Nucleus accumbens (tissue), 56 donors: ENCODE data around the gene UBTF.
A peak's percentile ranks its signal among the peaks of the same experiment; 100 is the strongest.

Source experiments
- DNase-seq, 56 donors: peaks; one replicate each; lab custom pipeline; 2025; lab: John Stamatoyannopoulos, UW

Gene UBTF, protein sequence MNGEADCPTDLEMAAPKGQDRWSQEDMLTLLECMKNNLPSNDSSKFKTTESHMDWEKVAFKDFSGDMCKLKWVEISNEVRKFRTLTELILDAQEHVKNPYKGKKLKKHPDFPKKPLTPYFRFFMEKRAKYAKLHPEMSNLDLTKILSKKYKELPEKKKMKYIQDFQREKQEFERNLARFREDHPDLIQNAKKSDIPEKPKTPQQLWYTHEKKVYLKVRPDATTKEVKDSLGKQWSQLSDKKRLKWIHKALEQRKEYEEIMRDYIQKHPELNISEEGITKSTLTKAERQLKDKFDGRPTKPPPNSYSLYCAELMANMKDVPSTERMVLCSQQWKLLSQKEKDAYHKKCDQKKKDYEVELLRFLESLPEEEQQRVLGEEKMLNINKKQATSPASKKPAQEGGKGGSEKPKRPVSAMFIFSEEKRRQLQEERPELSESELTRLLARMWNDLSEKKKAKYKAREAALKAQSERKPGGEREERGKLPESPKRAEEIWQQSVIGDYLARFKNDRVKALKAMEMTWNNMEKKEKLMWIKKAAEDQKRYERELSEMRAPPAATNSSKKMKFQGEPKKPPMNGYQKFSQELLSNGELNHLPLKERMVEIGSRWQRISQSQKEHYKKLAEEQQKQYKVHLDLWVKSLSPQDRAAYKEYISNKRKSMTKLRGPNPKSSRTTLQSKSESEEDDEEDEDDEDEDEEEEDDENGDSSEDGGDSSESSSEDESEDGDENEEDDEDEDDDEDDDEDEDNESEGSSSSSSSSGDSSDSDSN

DNA sequence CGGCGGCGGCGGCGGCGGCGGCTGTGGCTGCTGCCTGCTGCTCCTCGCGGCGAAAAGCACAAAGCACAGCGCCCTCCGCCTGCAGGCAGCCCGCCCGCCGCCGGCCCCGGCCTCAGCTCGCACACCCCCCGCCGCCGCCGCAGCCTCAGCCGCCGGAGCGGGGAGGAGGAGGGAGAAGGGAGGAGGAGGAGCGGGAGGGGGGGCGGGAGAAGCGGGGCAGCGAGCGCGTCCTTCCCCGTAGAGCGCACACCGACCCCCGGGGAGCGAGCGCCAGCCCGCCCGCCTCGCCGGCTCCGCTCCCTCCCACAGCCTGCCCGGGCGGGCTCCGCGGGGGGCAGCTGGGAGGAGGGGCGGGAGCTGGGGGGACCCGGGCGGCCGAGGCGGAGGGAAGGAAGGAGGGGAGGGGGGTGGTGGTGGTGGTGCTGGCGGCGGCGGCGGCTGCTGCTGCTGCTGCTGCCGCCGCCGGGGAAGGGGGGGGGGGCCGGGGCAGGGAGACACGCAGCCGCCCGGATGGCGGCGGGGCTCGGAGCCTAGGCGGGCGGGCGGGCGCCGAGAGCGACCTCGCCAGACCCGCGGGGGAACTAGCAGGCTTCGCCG lies at the start of gene UBTF:
Gene UBTF (minus strand): TSS at position 60 of the 597 bp plus-strand sequence. CDS start 1,446 bp downstream, outside the sequence.
- DNase-seq, result peak in 52 of 56 donors; percentile 25 to 88 (median 71)

DNA sequence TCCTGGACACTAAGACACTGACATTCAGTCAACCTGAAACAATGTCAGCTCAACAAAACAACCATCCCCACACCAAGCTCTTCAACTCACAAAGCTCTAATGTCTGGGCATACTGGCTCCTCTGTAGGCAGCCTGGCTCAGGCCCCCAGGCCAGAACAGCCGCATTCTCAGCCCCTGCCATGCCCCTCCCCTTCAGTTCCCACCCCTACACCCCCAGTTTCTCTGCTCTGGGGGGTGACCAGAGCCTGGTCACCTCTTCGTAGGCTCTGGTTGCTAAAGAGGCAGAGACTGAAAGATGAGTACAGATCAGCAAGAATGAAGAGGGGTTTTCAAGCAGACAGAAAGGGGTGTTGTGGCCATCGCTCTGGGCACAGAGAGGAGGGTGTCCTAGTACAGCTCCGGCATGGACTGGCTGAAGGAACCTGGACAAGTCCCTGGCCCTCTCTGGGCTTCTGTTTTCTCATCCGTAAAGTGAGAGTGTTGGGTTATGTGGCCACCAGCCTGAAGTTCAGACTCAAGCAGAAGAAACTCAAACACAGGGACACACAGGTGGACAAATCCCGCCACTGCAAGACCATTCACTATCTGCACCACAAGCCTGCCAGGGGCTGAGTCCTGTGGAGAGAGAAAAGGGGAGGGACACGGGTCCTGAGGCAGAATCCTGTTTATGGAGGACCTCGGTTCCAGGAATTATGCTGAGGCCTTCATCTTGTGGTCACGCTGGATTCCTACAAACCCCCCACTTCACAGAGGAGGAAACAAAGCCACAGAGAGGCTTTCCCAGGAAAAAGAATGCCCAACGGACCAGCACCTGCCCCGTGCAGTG lies 49.4 kb upstream of the UBTF start:
- no peak for DNase-seq

DNA sequence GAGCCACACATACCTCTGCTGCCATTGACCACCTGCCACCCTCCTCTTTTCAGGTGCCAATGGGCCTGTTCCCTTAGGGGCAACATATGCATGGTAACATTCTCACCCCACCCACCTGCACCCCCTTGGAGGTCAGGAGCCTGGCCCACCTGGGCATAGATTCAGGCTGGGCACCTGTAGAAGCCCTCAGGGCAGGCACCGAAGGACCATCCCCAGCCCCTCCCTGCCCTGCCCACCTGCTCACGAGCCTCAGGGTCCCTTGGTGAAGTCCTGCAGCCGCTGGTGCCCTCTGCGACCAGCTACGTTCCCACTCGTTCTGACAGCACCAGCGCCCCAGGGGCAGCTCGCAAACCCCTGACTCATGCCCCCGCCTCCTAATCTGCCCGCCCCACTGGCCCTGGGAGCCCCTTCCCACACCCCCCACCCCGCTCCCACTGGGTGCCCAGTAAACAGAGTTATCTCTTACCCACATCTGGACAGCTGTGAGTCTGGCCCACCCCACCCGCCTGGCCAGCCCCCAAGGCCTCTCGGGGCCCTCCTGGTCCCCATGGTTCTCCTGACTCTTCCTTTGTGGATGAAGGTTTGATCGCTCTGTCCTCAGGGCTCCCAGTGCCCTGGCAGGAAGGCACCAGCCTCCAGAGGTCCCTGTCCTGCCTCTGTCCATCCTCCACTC lies 48.5 kb upstream of the UBTF start, which contains the start of gene SLC4A1:
Gene SLC4A1 (minus strand): TSS at position 318 of the 673 bp plus-strand sequence. CDS start 5,269 bp downstream, outside the sequence.
- DNase-seq, result no peak

DNA sequence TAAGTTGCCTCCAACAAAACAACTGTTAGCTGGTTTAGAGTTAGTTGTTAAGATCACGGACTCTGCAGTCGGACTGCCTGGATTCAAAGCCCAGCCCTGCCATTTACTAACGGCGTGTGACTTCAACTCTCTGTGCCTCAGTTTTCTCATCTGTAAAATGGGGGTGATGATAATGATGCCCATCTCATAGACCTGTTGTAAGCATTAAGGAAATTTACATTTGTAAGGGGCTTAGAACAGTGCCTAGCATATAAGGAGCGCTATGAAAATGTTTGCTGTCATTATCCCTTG lies 47.6 kb upstream of the UBTF start:
- DNase-seq, result no peak

DNA sequence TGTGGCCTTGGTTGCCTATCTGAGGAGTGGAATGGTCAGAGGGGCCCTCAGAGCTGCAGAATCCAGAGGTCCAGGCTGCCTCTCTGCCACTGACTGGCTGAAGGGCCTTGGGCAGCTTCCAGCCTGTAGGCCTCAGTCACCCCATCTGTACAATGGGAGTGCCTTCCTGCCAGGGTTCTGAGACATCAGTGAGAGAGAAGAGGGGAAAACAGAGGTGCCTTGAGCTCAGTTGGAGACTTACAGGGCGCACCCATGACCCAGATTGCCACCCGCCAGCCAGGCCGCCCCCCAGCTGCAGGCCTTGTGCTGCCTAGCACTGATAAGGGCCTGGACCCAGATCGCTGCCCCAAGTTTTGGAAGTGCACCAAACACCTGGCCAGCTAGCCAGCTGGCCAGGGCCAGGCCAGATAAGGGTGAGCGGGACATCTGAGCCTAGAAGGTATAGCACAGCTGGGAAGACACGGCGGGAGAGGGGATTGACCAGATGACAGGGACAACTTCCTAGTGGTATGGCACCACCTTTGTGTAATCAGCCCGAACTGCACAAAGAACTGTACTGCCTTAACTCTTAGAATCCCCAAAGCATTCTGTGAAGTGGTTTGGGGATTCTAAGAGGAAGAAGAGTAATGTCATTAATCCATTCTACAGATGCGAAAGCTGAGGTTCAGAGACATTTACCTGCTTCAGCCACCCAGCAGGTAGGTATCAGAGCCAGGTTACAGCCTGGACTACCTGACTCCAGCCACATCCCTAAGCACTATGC lies 47.1 kb upstream of the UBTF start:
- no peak for DNase-seq

DNA sequence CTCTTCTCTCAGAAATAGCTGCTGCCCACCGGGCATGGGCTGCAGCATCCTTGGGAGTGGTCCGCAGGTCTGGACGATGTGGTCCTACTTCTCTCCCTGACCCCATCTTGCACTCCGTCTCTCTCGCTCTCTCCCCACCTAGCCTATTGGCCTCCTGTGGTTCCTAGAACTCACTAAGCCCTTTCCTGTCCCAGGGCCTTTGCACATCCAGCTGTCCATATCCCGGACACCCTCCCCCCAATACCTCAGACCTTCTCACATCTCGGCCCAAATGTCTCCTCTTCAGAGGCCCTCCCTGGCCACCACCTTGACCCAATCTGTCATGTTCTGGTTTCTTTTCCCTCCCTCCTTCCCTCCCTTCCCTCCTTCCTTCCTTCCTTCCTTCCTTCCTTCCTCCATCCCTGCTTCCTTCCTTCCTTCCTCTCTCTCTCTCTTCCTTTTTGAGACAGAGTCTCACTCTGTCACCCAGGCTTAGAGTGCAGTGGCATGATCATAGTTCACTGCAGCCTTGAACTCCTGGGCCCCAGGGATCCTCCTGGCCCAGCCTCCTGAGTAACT lies 43.9 kb upstream of the UBTF start:
- DNase-seq, result no peak

DNA sequence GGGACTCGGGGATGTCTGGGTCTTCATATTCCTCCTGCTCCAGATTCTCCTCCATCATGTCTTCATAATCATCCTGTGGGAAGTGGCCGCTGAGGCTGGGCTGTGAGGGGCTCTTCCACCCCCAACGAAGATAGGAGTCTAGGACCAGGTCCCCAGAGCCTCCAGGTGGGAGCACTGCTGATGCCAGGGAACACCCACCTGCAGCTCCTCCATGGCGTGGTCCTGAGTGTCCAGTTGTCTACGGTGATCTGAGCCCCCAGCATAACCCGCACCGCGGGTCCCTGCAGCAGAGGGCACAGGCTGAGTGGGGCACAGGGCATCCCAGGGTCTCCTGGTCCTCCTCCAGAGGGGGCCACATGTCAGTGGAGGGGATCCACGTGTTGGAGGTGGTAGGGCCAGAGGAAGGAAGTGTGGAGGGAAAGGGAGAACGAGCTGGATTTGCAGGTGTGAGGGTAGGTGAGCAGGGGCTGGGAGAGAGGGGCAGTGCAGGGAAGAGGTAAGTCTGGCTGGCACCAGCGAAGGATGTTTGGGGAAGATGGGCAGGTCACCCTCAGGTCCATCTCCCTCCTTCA lies 43.3 kb upstream of the UBTF start:
- no peak for DNase-seq

DNA sequence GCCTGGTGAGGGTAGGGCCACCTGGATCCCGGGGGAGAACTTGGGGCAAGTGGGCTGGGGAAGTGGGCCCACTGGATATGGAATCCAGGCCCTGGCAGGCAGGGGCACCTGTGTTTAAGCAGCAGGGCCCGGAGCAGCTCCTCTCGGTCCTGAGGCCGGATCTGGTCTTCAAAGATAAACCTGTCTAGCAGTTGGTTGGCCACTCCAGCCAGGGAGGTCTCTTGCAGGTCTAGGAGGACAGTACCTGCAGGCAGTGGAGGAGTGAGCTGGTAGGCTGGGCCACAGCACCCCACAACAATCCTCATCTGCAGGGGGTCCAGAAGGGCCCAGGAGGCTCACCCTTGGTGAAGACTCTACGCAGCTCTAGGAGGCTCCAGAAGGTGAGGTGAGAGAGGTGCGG lies 40.8 kb upstream of the UBTF start:
- no peak for DNase-seq

DNA sequence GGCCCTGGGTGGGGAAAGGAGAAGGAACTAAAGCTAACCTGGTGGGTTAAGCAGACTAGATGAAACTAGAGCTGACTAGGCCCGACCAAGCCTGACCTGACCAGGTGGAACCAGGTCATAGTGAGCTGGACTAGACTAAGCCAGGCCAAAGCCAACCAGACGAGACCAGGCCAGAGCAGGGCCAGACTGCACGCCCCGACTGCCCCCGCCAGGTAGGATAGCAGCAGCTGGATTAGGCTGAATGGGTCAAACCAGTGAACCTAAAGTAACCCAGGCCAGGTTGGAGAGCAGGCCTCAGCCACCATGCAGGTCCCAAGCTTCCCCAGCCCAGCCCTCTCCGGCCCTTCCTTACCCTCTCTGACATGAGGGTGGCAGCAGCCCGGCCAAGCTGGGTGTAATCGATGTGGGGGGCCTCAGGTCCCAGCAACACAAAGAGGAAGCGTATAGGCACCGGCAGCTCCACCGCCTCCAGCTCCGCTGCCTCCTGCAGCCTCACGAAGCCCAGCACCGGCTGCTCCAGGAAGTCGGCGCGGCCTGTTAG lies 39.4 kb upstream of the UBTF start:
- no peak for DNase-seq

DNA sequence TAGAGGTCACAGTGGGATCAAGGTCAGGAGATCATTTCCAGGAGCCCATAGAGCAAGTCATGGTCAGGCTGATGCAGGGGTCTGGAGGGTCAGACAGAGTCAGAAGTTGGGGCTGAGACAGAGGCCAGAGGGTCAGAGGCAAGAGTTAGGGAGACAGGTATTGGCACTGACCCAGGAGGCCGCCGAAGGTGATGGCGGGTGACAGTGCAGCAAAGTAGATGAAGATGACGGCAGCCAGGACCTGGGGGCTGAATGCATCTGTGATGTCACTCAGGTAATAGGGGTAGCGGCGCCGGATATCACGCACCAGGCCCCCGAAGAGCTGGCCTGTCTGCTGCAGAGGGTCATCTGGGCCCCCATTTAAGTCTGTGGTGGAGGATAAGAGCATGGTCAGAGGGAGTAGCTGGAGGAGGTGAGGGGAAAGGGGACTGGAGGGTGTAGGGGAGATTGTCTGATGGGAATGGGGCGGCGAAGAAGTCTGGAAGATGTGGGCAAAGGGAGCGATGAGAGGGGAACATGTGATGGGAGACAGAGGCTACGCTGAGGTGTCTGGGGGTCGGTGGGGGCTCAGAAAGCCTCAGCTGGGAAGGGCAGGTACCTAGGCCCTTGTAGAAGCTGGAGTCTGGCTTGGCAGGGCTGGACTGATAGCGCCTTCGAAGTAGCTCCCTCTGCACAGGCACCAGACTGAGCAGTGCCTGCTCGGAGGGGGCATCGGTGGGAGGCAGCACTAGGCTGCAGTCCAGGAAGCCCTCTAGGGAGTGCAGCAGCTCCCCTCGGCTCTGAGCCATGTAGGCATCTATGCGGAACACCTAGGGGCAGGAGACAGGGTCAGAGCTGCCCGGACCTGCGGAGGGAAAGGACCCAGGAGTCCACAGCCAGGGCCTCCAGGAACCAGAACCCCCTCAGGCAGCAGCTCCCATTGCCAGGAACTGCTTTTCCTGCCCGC lies 38.6 kb upstream of the UBTF start:
- no peak for DNase-seq

DNA sequence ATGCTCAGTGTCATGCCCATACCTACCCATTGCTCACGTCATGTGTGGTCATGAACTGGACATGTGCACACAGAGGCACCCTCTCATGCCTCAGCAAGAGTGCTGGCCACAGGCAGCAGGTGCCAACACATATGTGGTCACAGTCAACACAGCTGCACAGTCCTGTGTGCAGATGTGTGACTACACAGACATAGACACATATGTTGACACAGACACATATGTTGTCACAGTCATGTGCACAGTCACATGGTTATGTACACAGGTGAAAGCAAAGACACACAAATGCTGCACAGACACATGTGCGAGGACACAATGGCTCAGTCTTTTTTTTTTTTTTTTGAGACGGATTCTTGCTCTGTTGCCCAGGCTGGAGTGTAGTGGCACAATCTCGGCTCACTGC lies 37.2 kb upstream of the UBTF start:
- no peak for DNase-seq

DNA sequence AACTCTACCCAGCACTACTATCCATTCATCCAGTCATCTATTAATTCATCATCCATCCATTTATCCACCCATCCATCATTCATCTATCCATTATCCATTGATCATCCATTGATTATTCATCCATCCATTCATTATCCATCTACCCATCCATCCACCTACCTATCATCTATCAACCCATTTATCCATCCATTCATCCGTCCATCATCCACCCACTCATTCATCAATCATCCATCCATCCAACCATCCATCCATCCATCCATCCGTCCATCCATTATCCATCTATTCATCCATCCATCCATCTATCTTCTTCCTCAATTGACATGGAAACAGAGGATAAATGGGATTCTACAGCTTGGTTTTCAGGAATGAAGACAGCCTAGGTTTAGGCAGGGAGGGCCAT lies 36.4 kb upstream of the UBTF start:
- DNase-seq, result no peak

DNA sequence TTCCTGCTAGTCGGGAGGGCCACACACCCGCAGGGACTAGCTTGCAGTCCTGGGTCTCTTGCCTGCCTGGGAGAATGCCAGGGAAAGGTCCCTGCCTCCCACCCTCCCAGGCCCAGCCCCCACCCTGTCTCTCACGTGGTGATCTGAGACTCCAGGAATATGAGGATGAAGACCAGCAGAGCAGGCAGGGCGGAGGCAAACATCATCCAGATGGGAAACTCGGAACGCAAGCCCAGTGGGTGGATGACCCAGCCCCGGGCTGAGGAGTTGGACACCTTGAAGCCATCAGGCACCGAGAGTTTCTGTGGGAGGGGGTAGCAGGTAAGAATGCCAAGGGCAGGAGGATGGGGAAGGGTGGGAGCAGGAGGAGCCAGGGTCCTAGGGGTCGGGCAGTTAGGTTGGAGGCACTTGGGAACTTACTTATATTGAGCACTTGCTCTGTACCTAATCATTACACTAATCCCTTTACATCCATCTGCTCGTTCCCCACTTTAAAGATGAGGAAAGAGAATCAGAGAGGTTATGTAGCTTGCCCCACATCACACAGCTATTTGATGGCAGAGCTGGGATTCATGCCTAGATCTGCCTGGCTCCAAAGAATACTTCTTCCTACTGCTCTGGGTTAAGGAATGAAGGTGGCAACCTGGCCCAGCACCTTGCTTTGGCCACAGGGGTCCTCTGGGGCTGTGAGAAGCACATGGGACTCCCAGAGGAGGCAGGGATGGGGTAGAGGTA lies 35.1 kb upstream of the UBTF start:
- DNase-seq, result no peak

DNA sequence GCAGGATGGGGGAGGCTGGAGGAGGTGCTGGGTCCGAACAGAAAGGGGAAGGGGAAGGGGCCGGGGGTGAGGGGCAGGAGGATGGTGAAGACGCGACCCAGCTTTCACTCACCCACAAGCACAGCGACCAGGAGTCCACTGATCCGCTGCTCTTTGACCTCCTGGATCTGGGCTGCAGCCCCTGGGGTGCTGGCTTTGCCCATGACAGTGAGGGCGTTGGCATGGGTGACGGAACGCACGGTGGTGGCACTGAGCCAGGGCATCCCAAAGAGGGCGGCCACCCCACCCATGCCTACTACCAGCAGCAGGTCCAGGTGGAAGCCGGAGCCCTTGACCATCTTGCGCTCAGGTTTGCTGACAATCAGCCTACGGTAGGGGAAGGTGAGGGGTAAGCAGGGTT lies 33.5 kb upstream of the UBTF start:
- DNase-seq, result no peak

DNA sequence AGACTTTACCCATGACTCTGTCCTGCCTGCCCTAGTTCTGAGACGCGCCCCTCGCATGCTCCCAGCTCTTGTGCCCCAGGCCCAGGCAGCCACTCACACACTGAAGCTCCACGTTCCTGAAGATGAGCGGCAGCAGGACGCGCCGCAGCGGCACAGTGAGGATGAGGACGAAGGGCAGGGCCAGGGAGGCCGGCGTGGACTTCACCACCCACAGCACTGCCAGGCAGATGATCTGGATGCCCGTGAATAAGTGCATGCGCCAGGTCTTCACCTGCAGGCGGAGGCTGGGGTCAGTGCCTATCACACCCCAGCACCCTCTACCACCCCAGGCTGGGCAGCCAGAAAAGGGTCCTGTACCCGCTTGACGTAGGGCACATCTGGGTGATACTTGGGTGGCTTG lies 31.6 kb upstream of the UBTF start:
- no peak for DNase-seq

DNA sequence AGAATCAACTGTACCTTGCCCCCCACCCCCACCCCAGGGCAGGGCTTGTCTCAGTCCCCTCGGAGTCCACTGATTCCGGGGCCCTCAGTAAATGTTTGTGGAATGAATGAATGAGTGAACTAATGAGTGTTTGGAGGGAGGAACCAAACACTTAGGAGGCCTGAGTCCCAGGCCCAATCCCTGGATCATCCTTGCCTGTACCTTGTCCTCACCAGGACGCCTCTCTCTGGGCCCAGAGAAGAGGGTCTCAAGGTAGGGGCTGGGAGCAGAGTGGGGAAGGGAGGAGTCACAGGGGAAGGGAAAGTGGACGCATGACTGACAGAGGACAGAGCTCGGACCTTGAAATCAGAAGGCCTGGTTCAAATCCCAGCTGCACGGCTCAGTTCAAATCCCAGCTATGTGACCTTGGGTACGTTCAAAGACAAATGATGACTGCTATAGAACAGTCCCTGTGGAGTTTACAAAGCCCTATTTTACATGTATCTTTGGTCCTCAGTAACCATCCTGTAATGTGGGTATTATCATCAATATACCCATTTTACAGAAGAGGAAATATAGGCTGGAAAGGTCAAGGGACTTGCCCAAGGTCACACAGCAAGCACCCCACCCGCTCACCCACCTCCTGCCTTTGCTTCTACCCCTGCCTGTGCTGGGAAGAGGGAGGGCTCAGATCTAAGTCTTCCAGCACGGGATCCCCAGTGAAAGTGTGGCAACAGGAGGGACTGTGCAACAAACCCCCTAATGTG lies 30.2 kb upstream of the UBTF start:
- no peak for DNase-seq
